Erythroblast (primary cell): ENCODE results near the gene FILIP1L.

Experiments
- GATA1 ChIP-seq: IDR thresholded peaks from 2 replicates; pipeline ENCODE4 v1.6.1; 2011; ENCODE audit warnings: low read depth, mild to moderate bottlenecking, control low read depth, low read length, moderate library complexity
- POLR2A ChIP-seq: IDR thresholded peaks from 2 replicates; pipeline ENCODE4 v1.6.1; 2011; ENCODE audit warnings: mild to moderate bottlenecking, low read length

DNA sequence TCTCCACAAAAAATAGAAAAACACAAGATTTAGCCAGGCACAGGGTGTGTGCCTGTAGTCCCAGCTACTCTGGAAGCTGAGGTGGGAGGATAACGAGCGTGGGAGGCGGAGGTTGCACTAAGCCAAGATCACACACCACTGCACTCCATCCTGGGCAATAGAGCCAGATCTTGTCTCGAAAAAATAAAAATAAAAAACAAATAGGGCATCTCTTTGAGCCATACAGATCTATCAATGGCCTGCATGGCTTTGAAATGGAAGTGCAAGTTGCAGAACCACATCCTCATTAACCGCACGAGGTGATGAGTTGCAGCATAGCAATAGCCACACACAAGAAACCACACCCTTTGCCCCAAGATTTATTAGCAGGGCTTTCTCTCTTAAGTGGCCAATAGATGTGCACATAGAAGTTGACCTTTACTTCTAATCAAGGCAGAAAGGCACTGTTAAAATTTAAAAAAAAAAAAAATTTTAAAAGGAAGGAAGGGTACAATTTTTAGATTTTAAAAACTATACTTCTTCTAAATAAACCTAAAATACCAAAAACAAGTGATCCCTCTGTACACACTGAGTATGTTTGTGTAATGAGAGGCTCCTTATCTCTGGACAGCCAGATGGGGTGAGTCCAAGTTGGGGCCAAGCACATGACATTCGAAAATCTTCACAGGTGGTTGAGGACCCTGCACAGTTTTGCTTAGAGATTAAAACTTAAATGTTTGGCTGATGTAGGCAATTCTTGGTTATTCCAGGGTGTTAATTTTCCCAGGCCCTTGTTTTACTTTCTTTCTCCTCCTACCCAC is 53.4 kb downstream of the FILIP1L start:
- TF ChIP-seq POLR2A (no peak), GATA1 (no peak)
